Kidney epithelial cell (primary cell): ENCODE data around the gene ORMDL2. TPM values are rescaled to one million over a fixed set of nuclear protein-coding genes. Genes with fewer than 3 reads are reported as not detected.

ENCODE experiments used
- DNase-seq: peaks from one replicate; pipeline ENCODE4 v3.0.0-alpha.2; 2010; ENCODE audit warnings: low read depth
- H3K27me3 ChIP-seq: 2 replicates; pipeline ENCODE4 v1.6.0; 2011; ENCODE audit warnings: low read length; ENCODE audit not compliant: control insufficient read depth, insufficient read depth
- H3K36me3 ChIP-seq: 2 replicates; pipeline ENCODE4 v1.5.1; 2011; ENCODE audit warnings: low read length; ENCODE audit not compliant: control insufficient read depth, insufficient read depth
- H3K4me3 ChIP-seq: 2 replicates; pipeline ENCODE4 v1.5.1; 2011; ENCODE audit warnings: low read depth, mild to moderate bottlenecking, control low read depth, low read length
- total RNA-seq: library from RNA; depleted of rRNA; stranded (reverse); fragments of >200 nt; gene quantifications from 2 replicates; pipeline ENCODE4 v1.2.3, GENCODE V29; 2015
- TF ChIP-seq, protein P1 (sequence below): IDR thresholded peaks from 2 replicates; pipeline ENCODE4 v1.5.1; 2011; ENCODE audit warnings: mild to moderate bottlenecking, moderate library complexity, low read length, control low read depth, inconsistent platforms; ENCODE audit not compliant: insufficient read depth, poor library complexity, severe bottlenecking

Gene ORMDL2
- total RNA-seq, 1 donor from 2014 or later: 37.0 TPM

DNA sequence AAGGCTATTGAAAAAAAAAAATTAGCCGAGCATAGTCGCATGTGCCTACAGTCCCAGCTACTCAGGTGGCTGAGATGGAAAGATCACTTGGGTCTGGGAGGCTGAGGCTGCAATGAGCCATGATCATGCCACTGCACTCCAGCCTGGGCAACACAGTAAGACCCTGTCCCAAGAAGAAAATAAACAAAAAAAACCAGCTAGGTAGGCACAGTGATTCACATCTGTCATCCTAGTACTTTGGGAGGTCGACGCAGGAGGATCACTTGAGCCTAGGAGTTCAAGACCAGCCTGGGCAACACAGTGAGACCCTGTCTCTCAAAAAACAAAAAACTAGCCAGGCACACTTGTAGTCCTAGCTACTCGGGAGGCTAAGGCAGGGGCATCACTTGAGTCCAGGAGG lies 8.6 kb upstream of the ORMDL2 start:
- TF ChIP-seq, protein P1, sequence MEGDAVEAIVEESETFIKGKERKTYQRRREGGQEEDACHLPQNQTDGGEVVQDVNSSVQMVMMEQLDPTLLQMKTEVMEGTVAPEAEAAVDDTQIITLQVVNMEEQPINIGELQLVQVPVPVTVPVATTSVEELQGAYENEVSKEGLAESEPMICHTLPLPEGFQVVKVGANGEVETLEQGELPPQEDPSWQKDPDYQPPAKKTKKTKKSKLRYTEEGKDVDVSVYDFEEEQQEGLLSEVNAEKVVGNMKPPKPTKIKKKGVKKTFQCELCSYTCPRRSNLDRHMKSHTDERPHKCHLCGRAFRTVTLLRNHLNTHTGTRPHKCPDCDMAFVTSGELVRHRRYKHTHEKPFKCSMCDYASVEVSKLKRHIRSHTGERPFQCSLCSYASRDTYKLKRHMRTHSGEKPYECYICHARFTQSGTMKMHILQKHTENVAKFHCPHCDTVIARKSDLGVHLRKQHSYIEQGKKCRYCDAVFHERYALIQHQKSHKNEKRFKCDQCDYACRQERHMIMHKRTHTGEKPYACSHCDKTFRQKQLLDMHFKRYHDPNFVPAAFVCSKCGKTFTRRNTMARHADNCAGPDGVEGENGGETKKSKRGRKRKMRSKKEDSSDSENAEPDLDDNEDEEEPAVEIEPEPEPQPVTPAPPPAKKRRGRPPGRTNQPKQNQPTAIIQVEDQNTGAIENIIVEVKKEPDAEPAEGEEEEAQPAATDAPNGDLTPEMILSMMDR: no peak
- H3K4me3 ChIP-seq: no peak overlapping the region
- H3K36me3 ChIP-seq: no peaks in the 10 kb centered on the region
- no peaks in the 10 kb centered on the region for H3K27me3 ChIP-seq
- DNase-seq: no peak

DNA sequence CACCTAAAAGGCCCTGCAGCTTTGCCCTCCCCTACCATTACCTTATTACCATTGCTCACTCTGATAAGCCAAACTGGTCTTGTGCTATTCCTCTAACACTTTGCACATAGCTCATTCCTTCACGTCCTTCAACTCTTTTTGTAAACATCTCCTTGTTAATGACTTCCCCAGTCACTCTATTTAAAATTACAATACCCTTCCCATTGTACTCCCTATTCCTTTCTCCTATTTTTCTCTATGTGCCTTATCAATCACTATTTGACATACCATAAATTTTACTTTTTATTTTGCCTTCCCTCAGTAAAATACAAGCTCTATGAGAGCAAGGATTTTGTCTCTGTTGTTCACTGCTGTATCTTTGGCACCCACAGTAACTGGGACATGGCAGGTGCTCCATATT lies 5.8 kb upstream of the ORMDL2 start:
- no peaks in the 10 kb centered on the region for H3K36me3 ChIP-seq
- TF ChIP-seq, protein P1: no peak
- no peak for DNase-seq
- H3K4me3 ChIP-seq: no peak overlapping the region
- no peaks in the 10 kb centered on the region for H3K27me3 ChIP-seq

DNA sequence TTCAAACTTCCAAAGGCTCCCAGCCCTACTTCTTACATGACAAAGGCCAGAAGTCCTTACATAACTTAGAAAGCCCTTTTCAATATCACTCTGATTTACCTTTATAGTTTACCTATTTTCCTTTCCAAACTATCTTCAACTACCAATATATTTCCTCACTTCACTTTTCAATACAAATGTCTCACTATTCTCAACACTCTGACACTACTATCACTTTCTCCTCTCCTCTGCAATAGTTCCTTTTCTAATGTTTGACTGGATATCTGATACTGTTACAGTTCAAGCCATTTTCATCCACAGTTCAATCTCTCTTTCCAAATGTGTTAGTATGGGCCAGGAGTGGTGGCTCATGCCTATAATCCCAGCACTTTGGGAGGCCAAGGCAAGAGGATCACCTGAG lies 3.6 kb upstream of the ORMDL2 start:
- H3K36me3 ChIP-seq: no peaks in the 10 kb centered on the region
- H3K27me3 ChIP-seq: no peaks in the 10 kb centered on the region
- H3K4me3 ChIP-seq: no peak overlapping the region
- DNase-seq: no peak
- TF ChIP-seq, protein P1: no peak

DNA sequence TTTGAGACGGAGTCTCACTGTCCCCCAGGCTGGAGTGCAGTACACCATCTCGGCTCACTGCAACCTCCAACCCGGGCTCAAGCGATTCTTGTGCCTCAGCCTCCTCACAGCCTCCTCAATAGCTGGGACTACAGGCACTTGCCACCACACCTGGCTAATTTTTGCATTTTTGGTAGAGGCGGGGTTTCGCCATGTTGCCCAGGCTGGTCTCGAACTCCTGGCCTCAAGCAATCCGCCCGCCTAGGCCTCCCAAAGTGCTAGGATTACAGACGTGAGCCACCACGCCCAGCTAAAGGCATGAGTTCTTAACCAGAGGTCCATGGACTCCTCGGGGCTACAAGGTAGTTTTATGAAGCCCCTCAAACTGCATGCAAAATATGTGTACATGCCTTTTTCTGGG lies 2.4 kb upstream of the ORMDL2 start:
- H3K27me3 ChIP-seq: no peaks in the 10 kb centered on the region
- H3K4me3 ChIP-seq: no peak overlapping the region
- DNase-seq: no peak
- TF ChIP-seq, protein P1: no peak
- peaks cover 2% of the 10 kb centered on the region for H3K36me3 ChIP-seq

DNA sequence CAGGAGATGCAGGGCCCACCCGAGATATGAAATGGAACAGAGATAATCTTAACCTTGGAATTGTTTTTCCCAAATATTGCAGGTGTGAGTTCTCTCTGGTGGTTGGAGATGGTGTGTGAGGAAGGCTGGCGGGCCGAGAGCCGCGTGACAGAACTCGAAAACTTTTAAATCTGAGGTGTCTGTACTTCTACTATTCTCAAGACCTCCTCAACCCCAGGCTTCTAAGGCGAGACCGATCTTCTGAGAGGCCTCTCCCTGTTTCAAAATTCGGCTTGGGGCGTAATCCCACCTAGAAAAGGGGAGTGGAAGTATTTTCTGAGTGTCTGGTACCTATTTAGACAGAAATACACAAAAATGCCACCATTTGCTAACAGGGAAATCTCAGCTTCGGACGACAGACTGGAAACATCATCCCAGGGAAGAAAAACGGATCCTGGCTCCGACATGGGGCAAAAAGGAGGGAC lies 928 bp upstream of the ORMDL2 start:
- TF ChIP-seq, protein P1: no peak
- Histone ChIP-seq H3K27me3 (no peaks in the 10 kb centered on the region), H3K36me3 (peaks cover 2% of the 10 kb centered on the region), H3K4me3 (peak overlapping the region; percentile 100)
- DNase-seq: no peak

DNA sequence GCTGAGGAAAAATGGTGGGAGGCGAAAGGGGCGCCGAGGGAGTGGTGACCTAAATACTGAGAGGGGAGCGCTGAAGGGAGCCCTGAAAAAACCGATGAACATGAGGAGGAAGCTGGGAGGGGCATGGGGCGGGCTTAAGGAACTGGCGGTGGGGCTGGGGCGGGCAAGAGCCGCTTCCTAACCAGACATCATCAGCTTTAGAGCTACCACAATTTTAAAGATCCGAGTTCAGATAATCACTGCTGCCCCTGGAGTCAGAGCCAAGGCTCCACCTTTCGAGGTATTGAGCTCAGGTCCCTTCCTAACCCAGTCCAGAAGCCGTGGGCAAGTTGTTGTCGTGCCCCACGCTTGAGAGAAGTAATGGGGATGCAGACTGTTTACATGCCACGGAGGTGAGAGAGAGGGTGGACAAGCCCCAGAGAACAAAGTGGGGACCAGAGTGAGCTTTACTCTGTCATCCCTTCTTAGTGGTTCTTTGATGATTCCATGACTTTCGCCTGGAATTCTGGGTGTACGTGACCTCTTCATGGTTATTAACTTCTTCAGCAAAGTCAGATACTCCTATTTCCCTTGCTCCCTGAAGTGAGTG lies 393 bp downstream of the ORMDL2 start:
- Histone ChIP-seq H3K36me3 (peaks cover 2% of the 10 kb centered on the region), H3K4me3 (peak overlapping the region; percentile 91), H3K27me3 (no peaks in the 10 kb centered on the region)
- no peak for DNase-seq
- TF ChIP-seq, protein P1: no peak
